Measurements from ENCODE around the gene ATP9B. TPM values are rescaled to one million over a fixed set of nuclear protein-coding genes. Genes with fewer than 3 reads are reported as not detected.
A peak's percentile ranks its signal among the peaks of the same experiment; 100 is the strongest.

Gene ATP9B
- total RNA-seq, 1 experiment from 2014 or later = 17.8 TPM

DNA sequence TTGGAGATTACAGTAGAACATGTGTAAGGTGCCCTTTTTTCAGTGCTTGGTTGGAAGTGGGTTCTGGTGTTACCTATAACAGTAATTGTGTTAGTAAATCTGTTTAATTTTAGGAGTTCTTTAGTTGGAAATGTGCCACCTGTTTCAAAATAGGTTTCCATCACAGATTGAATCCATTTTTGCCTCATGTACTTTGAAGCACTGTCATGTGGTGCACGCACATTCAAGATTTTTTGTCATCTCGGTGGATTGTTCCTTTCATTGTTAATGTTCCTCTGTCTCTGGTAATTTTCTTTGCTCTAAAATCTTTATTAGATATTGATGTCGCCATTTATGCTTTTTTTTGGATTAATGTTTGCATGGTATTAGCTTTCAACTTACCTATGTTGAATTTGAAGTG, 1.3 kb downstream of the ATP9B start (continued):
- TF ChIP-seq EZH2phosphoT487 (IDR thresholded peaks at IDR 0.05; ENCODE audit: borderline replicate concordance) = no peak
- TF ChIP-seq, protein P1, sequence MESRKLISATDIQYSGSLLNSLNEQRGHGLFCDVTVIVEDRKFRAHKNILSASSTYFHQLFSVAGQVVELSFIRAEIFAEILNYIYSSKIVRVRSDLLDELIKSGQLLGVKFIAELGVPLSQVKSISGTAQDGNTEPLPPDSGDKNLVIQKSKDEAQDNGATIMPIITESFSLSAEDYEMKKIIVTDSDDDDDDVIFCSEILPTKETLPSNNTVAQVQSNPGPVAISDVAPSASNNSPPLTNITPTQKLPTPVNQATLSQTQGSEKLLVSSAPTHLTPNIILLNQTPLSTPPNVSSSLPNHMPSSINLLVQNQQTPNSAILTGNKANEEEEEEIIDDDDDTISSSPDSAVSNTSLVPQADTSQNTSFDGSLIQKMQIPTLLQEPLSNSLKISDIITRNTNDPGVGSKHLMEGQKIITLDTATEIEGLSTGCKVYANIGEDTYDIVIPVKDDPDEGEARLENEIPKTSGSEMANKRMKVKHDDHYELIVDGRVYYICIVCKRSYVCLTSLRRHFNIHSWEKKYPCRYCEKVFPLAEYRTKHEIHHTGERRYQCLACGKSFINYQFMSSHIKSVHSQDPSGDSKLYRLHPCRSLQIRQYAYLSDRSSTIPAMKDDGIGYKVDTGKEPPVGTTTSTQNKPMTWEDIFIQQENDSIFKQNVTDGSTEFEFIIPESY (IDR thresholded peaks at IDR 0.05; ENCODE audit: extremely low read depth, insufficient replicate concordance, low read length) = no peak
- no peak for TF ChIP-seq YY1 (IDR thresholded peaks at IDR 0.05; ENCODE audit: extremely low read depth, insufficient replicate concordance, low read depth, low read length)
- TF ChIP-seq ZFX (IDR thresholded peaks at IDR 0.05) = no peak
- TF ChIP-seq CBX3 (IDR thresholded peaks at IDR 0.05; ENCODE audit: low read depth) = no peak
- TF ChIP-seq POLR2AphosphoS5 (IDR thresholded peaks at IDR 0.05; ENCODE audit: low read depth, low read length) = no peak
- TF ChIP-seq ELF1 (IDR thresholded peaks at IDR 0.05; ENCODE audit: borderline replicate concordance, low read depth) = no peak

DNA sequence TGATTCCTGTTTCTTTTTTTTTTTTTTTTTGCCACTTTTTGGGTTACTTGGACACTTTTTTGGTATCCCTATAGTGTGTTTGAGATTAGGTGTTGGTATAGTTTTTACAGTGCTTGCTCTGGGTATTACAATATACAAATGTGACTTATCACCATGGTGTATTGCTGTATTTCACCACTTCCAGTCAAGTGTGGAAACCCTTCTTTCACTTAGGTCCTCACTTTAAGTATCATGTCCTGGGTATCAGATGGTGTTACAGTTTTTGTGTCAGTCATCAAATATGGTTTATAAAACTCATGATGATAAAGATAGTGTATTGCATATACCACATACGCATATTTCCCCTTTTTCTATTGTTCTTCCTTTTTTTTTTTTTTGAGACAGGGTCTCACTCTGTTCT, 1.8 kb downstream of the ATP9B start:
- POLR2A ChIA-PET = no interaction called here
- Histone ChIP-seq H3K27me3 (ENCODE audit: insufficient read depth, low read length) (no peaks in the 10 kb centered on the region), H2AFZ (ENCODE audit: low read depth, low read length, poor library complexity, severe bottlenecking) (no peak overlapping the region), H3K27ac (ENCODE audit: low read depth, low read length) (no peak overlapping the region), H3K79me2 (ENCODE audit: insufficient read depth, low read length) (peaks cover 52% of the 10 kb centered on the region), H3K9me2 (ENCODE audit: insufficient read depth) (no peaks in the 10 kb centered on the region), H3K4me1 (ENCODE audit: control insufficient read depth in 1 of 2, insufficient read depth in 2 of 2, low read length in 2 of 2) (peaks cover 0 to 15% of the 10 kb centered on the region in 2 experiments; a peak in 3 of 4 replicates), H3K36me3 (ENCODE audit: control insufficient read depth in 1 of 2, insufficient read depth in 2 of 2, low read length in 2 of 2) (no peaks in the 10 kb centered on the region), H4K20me1 (ENCODE audit: insufficient read depth) (no peaks in the 10 kb centered on the region), H3K4me2 (ENCODE audit: low read length) (peak overlapping the region; percentile 80; the same call in 1 of the 2 replicates), H3K9ac (ENCODE audit: low read length) (no peak overlapping the region), H3K4me3 (replicated peaks in 1 of 2; ENCODE audit: low read depth in 1 of 2, low read length in 2 of 2) (peak overlapping the region in 1 of 2 experiments; percentile 73; a peak in 1 of 4 replicates), H3K9me3 (ENCODE audit: control insufficient read depth in 1 of 2, insufficient read depth in 1 of 2, low read depth in 1 of 2, low read length in 2 of 2) (peaks cover 0 to 8% of the 10 kb centered on the region in 2 experiments; a peak in 1 of 4 replicates)
- intact Hi-C loops (cut with micrococcal nuclease) = no loop called here
- TF ChIP-seq CTCF (IDR thresholded peaks at IDR 0.05 in 2 of 3, conservative IDR thresholded peaks at IDR 0.05 in 1 of 3; ENCODE audit: borderline replicate concordance in 1 of 3, insufficient read depth in 1 of 3, low read depth in 2 of 3, low read length in 2 of 3) = no peak
- TF ChIP-seq, protein P1 (IDR thresholded peaks at IDR 0.05; ENCODE audit: extremely low read depth, insufficient replicate concordance, low read length) = no peak
- TF ChIP-seq ZNF274 (IDR thresholded peaks at IDR 0.05; ENCODE audit: low read depth, low read length) = no peak
- no peak for TF ChIP-seq RAD21 (IDR thresholded peaks at IDR 0.05; ENCODE audit: low read depth)
- TF ChIP-seq SRF (IDR thresholded peaks at IDR 0.05; ENCODE audit: low read depth) = no peak
- RAD21 ChIA-PET (ENCODE audit: low non-redundant PET in 1 of 2, low total read pairs in 2 of 2, uncharacterized antibody in 2 of 2, unreplicated experiment in 2 of 2) = no interaction called here
- no TSS peak for BruUV-seq (replicated peaks)
- CTCF ChIA-PET = no interaction called here
- ATAC-seq (no peak), DNase-seq (ENCODE audit: low read depth, low spot score) (no peak)

All from HCT116 (cell line).